ENCODE results near the gene SEMA4C.

The SEMA4C gene

GRCh38 chr2:96831679-96832078, 38.2 kb downstream of the SEMA4C start:
- TF ChIP-seq CTCF (IDR thresholded peaks at IDR 0.05; ENCODE audit: low read depth, low read length) = no peak
- no peak for DNase-seq
- no peak overlapping the region for H3K4me3 ChIP-seq (ENCODE audit: low read depth, low read length)
- no peaks in the 10 kb centered on the region for H3K9me3 ChIP-seq (ENCODE audit: severe bottlenecking)
- H3K27ac ChIP-seq = peak overlapping the region; percentile 12; the same call in 1 of the 2 replicates
- no peaks in the 10 kb centered on the region for H3K27me3 ChIP-seq (ENCODE audit: insufficient read depth, low read depth, severe bottlenecking)
- peaks cover 76% of the 10 kb centered on the region for H3K36me3 ChIP-seq

GRCh38 chr2:96830044-96830562, 39.8 kb downstream of the SEMA4C start:
- no peak for DNase-seq
- Histone ChIP-seq H3K27me3 (ENCODE audit: insufficient read depth, low read depth, severe bottlenecking) (no peaks in the 10 kb centered on the region), H3K4me3 (ENCODE audit: low read depth, low read length) (no peak overlapping the region), H3K36me3 (peaks cover 89% of the 10 kb centered on the region), H3K27ac (no peak overlapping the region), H3K9me3 (ENCODE audit: severe bottlenecking) (no peaks in the 10 kb centered on the region)
- TF ChIP-seq CTCF (IDR thresholded peaks at IDR 0.05; ENCODE audit: low read depth, low read length) = no peak

- H3K4me3 ChIP-seq (ENCODE audit: low read depth, low read length) = no peak overlapping the region
- H3K9me3 ChIP-seq (ENCODE audit: severe bottlenecking) = no peaks in the 10 kb centered on the region
- no peak for TF ChIP-seq CTCF (IDR thresholded peaks at IDR 0.05; ENCODE audit: low read depth, low read length)
- no peaks in the 10 kb centered on the region for H3K27me3 ChIP-seq (ENCODE audit: insufficient read depth, low read depth, severe bottlenecking)
- peaks cover 89% of the 10 kb centered on the region for H3K36me3 ChIP-seq
- DNase-seq = no peak
- H3K27ac ChIP-seq = no peak overlapping the region
Observed at GRCh38 chr2:96828874-96829273, 41.0 kb downstream of the SEMA4C start.

- TF ChIP-seq CTCF (IDR thresholded peaks at IDR 0.05; ENCODE audit: low read depth, low read length) = no peak
- Histone ChIP-seq H3K27ac (no peak overlapping the region), H3K9me3 (ENCODE audit: severe bottlenecking) (no peaks in the 10 kb centered on the region), H3K36me3 (peaks cover 84% of the 10 kb centered on the region), H3K27me3 (ENCODE audit: insufficient read depth, low read depth, severe bottlenecking) (no peaks in the 10 kb centered on the region), H3K4me3 (ENCODE audit: low read depth, low read length) (no peak overlapping the region)
- no peak for DNase-seq
Observed at GRCh38 chr2:96828436-96828835, 41.4 kb downstream of the SEMA4C start.

GRCh38 chr2:96826546-96827278, 43.2 kb downstream of the SEMA4C start:
- Histone ChIP-seq H3K36me3 (peaks cover 83% of the 10 kb centered on the region), H3K27ac (no peak overlapping the region), H3K4me3 (ENCODE audit: low read depth, low read length) (no peak overlapping the region), H3K9me3 (ENCODE audit: severe bottlenecking) (no peaks in the 10 kb centered on the region), H3K27me3 (ENCODE audit: insufficient read depth, low read depth, severe bottlenecking) (no peaks in the 10 kb centered on the region)
- TF ChIP-seq CTCF (IDR thresholded peaks at IDR 0.05; ENCODE audit: low read depth, low read length) = no peak
- no peak for DNase-seq

- H3K36me3 ChIP-seq = peaks cover 78% of the 10 kb centered on the region
- H3K4me3 ChIP-seq (ENCODE audit: low read depth, low read length) = no peak overlapping the region
- no peaks in the 10 kb centered on the region for H3K9me3 ChIP-seq (ENCODE audit: severe bottlenecking)
- no peak for DNase-seq
- H3K27ac ChIP-seq = no peak overlapping the region
- TF ChIP-seq CTCF (IDR thresholded peaks at IDR 0.05; ENCODE audit: low read depth, low read length) = no peak
- no peaks in the 10 kb centered on the region for H3K27me3 ChIP-seq (ENCODE audit: insufficient read depth, low read depth, severe bottlenecking)
Observed at GRCh38 chr2:96825057-96825456, 44.8 kb downstream of the SEMA4C start.

Data from WERI-Rb-1 (cell line).